GM12801 (cell line): ENCODE measurements around the gene YOD1.

Experiments
- CTCF ChIP-seq: IDR thresholded peaks from one replicate; pipeline ENCODE4 v1.5.1; 2011; ENCODE audit warnings: control low read depth; ENCODE audit not compliant: insufficient read length; ENCODE audit errors: extremely low read depth

YOD1 gene

GRCh38 chr1:207027921-207028320, 23.1 kb downstream of the YOD1 start:
- TF ChIP-seq CTCF, result no peak

- TF ChIP-seq CTCF, result no peak
These were observed 23.7 kb downstream of the YOD1 start for GRCh38 chr1:207027206-207027777.

- no peak for TF ChIP-seq CTCF
These were observed 24.9 kb downstream of the YOD1 start for GRCh38 chr1:207026104-207026534.

GRCh38 chr1:207025146-207025880, 25.7 kb downstream of the YOD1 start:
- no peak for TF ChIP-seq CTCF

- no peak for TF ChIP-seq CTCF
These were observed 26.5 kb downstream of the YOD1 start for GRCh38 chr1:207024202-207025145.

GRCh38 chr1:207022996-207023679, 27.9 kb downstream of the YOD1 start:
- TF ChIP-seq CTCF, result no peak
